ENCODE results near the gene APLP2. TPM values are rescaled to one million over a fixed set of nuclear protein-coding genes. Genes with fewer than 3 reads are reported as not detected.
"Not testable (repeated sequence)": the region's sequence is repeated elsewhere in the genome, so short reads cannot be mapped to it uniquely, and the experiment has no call there.

APLP2 gene
- total RNA-seq, 1 donor from 2014 or later, result 285 TPM

- DNase-seq (ENCODE audit: missing footprints); ATAC-seq; intact Hi-C loops (cut with DNase I): not testable (repeated sequence)
Observed at GRCh38 chr11:130108671-130109070, 39.0 kb downstream of the APLP2 start.

GRCh38 chr11:130109386-130109785 is 39.7 kb downstream of the APLP2 start:
- DNase-seq (ENCODE audit: missing footprints), result no peak
- intact Hi-C loops (cut with DNase I), result no loop called here
- ATAC-seq, result no peak

GRCh38 chr11:130110339-130111108 is 40.8 kb downstream of the APLP2 start:
- ATAC-seq (no peak), DNase-seq (ENCODE audit: missing footprints) (no peak)
- intact Hi-C loops (cut with DNase I), result no loop called here

GRCh38 chr11:130112071-130112830 is 42.6 kb downstream of the APLP2 start:
- DNase-seq (ENCODE audit: missing footprints), result no peak
- intact Hi-C loops (cut with DNase I), result no loop called here
- ATAC-seq, result no peak

- intact Hi-C loops (cut with DNase I), result no loop called here
- DNase-seq (ENCODE audit: missing footprints) (no peak), ATAC-seq (no peak)
Observed at GRCh38 chr11:130114281-130114680, 44.6 kb downstream of the APLP2 start.

- intact Hi-C loops (cut with DNase I), result no loop called here
- no peak for DNase-seq (ENCODE audit: missing footprints)
- no peak for ATAC-seq
Observed at GRCh38 chr11:130114726-130115125, 45.0 kb downstream of the APLP2 start.

- intact Hi-C loops (cut with DNase I), result no loop called here
- ATAC-seq (no peak), DNase-seq (ENCODE audit: missing footprints) (no peak)
Observed at GRCh38 chr11:130115218-130115617, 45.5 kb downstream of the APLP2 start.

- ATAC-seq (no peak), DNase-seq (ENCODE audit: missing footprints) (no peak)
- intact Hi-C loops (cut with DNase I), result no loop called here
Observed at GRCh38 chr11:130118165-130118564, 48.5 kb downstream of the APLP2 start.

GRCh38 chr11:130118636-130119387 is 49.1 kb downstream of the APLP2 start:
- no peak for ATAC-seq
- no peak for DNase-seq (ENCODE audit: missing footprints)
- intact Hi-C loops (cut with DNase I), result no loop called here

GRCh38 chr11:130120045-130120444 is 50.4 kb downstream of the APLP2 start:
- intact Hi-C loops (cut with DNase I), result no loop called here
- DNase-seq (ENCODE audit: missing footprints) (no peak), ATAC-seq (no peak)

- ATAC-seq (no peak), DNase-seq (ENCODE audit: missing footprints) (no peak)
- intact Hi-C loops (cut with DNase I), result no loop called here
Observed at GRCh38 chr11:130121445-130121978, 51.8 kb downstream of the APLP2 start.

GRCh38 chr11:130122141-130122575 is 52.5 kb downstream of the APLP2 start:
- intact Hi-C loops (cut with DNase I), result loop anchor here (2.0 kb wide), 1 partner anchor 53 kb away; the partner anchor contains the start of gene APLP2
- ATAC-seq, result no peak
- no peak for DNase-seq (ENCODE audit: missing footprints)

GRCh38 chr11:130123414-130124040 is 53.8 kb downstream of the APLP2 start:
- no peak for ATAC-seq
- no peak for DNase-seq (ENCODE audit: missing footprints)

GRCh38 chr11:130124096-130124495 is 54.4 kb downstream of the APLP2 start:
- peak; percentile 96 for ATAC-seq

More at GRCh38 chr11:130123414-130124040, 53.8 kb downstream of the APLP2 start:
- intact Hi-C loops (cut with DNase I), result loop anchor here (2.0 kb wide), 2 partner anchors 55 to 121 kb away; partner anchors contain the start of genes APLP2 and PRDM10

GRCh38 chr11:130125638-130126037 is 55.9 kb downstream of the APLP2 start:
- no peak for ATAC-seq
- intact Hi-C loops (cut with DNase I), result loop anchor here (2.0 kb wide), 1 partner anchor 123 kb away; the partner anchor contains the start of gene PRDM10

More at GRCh38 chr11:130124096-130124495, 54.4 kb downstream of the APLP2 start:
- intact Hi-C loops (cut with DNase I), result loop anchor here (2.0 kb wide), 1 partner anchor 121 kb away; the partner anchor contains the start of gene PRDM10
- peak; percentile 88 for DNase-seq (ENCODE audit: missing footprints)

GRCh38 chr11:130126516-130126915 is 56.8 kb downstream of the APLP2 start:
- no peak for ATAC-seq
- intact Hi-C loops (cut with DNase I), result no loop called here

More at GRCh38 chr11:130125638-130126037, 55.9 kb downstream of the APLP2 start:
- DNase-seq (ENCODE audit: missing footprints), result no peak

GRCh38 chr11:130127509-130127908 is 57.8 kb downstream of the APLP2 start:
- no peak for ATAC-seq
- DNase-seq (ENCODE audit: missing footprints), result no peak
- intact Hi-C loops (cut with DNase I), result no loop called here

More at GRCh38 chr11:130126516-130126915, 56.8 kb downstream of the APLP2 start:
- no peak for DNase-seq (ENCODE audit: missing footprints)

- no peak for DNase-seq (ENCODE audit: missing footprints)
- no peak for ATAC-seq
- intact Hi-C loops (cut with DNase I), result no loop called here
Observed at GRCh38 chr11:130128626-130129025, 58.9 kb downstream of the APLP2 start.

All from Right ventricle myocardium inferior (tissue), 1 donor.